Ascending aorta (tissue), 2 donors: ENCODE data around the gene PIERCE2. TPM values are rescaled to one million over a fixed set of nuclear protein-coding genes. Genes with fewer than 3 reads are reported as not detected.

Experiments
- DNase-seq, 2 donors: peaks; one replicate each; pipeline ENCODE4 v3.0.0-alpha.2; 2019; ENCODE audit warnings: low spot score in 2 of 2
- H3K27ac ChIP-seq, 2 donors: fragments of 200-600 bp; sonication (generic); one replicate each; pipeline ENCODE4 v1.5.1; 2016 to 2017; ENCODE audit warnings: mild to moderate bottlenecking in 1 of 2
- H3K27me3 ChIP-seq: fragments of 200-600 bp; sonication (generic); one replicate; pipeline ENCODE4 v1.5.1; 2017
- H3K36me3 ChIP-seq, 2 donors: fragments of 200-600 bp; sonication (generic); one replicate each; pipeline ENCODE4 v1.5.1; 2016
- H3K4me1 ChIP-seq, 2 donors: fragments of 200-600 bp; sonication (generic); one replicate each; pipeline ENCODE4 v1.5.1; 2016 to 2017; ENCODE audit warnings: mild to moderate bottlenecking in 1 of 2
- H3K4me3 ChIP-seq, 2 donors: fragments of 200-600 bp; sonication (generic); one replicate each; pipeline ENCODE4 v1.5.1; 2016 to 2017; ENCODE audit warnings: mild to moderate bottlenecking in 1 of 2
- H3K9me3 ChIP-seq, 2 donors: fragments of 200-600 bp; sonication (generic); one replicate each; pipeline ENCODE4 v1.5.1; 2016
- intact Hi-C: fragments of 100-400 bp; cut with DNase I; formaldehyde crosslinking; loops from one replicate; pipeline ENCODE4 v1.15.1; 2023
- total RNA-seq: library from RNA; depleted of rRNA; stranded (reverse); fragments of >200 nt; gene quantifications from one replicate; pipeline ENCODE4 v1.1.0, GENCODE V29; 2016
- TF ChIP-seq, protein P1 (sequence below), 3 experiments: fragments of 200-600 bp in 2 of 3; fragments of 450-650 bp in 1 of 3; sonication (generic) in 2 of 3; IDR thresholded peaks; one replicate each; pipeline ENCODE4 v1.5.1; 2016 to 2019; ENCODE audit warnings: antibody characterized with exemption in 3 of 3, mild to moderate bottlenecking in 1 of 3, moderate library complexity in 1 of 3

Gene PIERCE2
- total RNA-seq, 1 donor from 2014 or later = not detected

DNA sequence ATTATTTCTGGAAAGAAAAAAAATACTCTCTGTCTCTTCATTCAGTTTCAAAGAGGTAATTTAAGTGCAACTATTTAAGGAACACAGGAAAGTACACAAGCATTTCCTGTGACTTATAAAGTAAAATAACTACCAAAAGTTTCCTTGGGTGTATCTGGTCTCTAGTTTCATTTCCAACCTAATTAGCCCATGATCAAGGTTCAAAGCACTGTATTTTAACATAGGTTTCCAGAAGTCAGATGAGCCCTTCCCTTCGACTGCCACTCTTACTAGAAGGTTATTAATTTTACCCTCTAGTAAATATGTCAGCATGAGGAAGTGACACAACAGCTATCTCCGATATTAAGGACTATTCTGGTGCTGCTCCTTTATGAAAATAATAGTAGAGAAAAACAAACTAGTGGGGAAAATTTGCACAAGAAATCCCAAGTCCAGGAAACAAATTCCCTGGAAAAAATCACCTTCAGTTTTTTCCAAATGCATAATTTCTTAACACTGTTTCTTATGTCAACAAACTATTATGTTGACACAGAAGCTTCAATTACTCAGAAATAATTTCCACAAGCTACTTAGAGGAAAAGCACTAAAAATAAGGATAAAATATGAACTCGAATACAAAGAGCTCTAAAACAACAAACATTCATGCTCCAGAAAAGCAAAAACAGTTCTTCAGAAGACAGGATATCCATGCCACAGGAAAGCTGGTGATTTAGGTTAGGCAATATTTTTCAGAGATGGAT lies 35.4 kb upstream of the PIERCE2 start:
- intact Hi-C loops = no loop called here
- Histone ChIP-seq H3K27me3 (no peaks in the 10 kb centered on the region), H3K9me3 (no peaks in the 10 kb centered on the region), H3K27ac (peak overlapping the region; percentile 14 to 51), H3K36me3 (peaks cover 37 to 54% of the 10 kb centered on the region in 2 donors), H3K4me3 (no peak overlapping the region), H3K4me1 (peaks cover 0 to 5% of the 10 kb centered on the region in 2 donors)
- TF ChIP-seq, protein P1, sequence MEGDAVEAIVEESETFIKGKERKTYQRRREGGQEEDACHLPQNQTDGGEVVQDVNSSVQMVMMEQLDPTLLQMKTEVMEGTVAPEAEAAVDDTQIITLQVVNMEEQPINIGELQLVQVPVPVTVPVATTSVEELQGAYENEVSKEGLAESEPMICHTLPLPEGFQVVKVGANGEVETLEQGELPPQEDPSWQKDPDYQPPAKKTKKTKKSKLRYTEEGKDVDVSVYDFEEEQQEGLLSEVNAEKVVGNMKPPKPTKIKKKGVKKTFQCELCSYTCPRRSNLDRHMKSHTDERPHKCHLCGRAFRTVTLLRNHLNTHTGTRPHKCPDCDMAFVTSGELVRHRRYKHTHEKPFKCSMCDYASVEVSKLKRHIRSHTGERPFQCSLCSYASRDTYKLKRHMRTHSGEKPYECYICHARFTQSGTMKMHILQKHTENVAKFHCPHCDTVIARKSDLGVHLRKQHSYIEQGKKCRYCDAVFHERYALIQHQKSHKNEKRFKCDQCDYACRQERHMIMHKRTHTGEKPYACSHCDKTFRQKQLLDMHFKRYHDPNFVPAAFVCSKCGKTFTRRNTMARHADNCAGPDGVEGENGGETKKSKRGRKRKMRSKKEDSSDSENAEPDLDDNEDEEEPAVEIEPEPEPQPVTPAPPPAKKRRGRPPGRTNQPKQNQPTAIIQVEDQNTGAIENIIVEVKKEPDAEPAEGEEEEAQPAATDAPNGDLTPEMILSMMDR (IDR thresholded peaks at IDR 0.05) = no peak
- no peak for DNase-seq

DNA sequence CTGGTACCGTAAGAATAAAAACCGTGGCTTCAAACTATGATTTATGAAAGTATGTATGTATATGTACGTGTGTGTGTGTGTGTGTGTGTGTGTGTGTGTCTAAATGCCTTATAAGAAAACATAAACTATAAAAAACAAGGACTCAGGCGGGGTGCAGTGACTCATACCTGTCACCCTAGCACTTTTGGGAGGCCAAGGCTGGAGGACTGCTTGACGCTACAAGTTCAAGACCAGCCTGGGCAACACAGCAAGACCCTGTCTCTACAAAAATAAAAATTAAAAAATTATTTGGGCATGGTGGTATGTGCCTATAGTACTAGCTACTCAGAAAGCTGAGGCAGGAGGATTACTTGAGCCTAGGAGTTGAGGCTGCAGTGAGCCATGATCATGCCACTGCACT lies 29.2 kb upstream of the PIERCE2 start:
- Histone ChIP-seq H3K4me3 (no peak overlapping the region), H3K27me3 (no peaks in the 10 kb centered on the region), H3K36me3 (peaks cover 36 to 75% of the 10 kb centered on the region in 2 donors), H3K4me1 (no peaks in the 10 kb centered on the region), H3K9me3 (no peaks in the 10 kb centered on the region), H3K27ac (no peak overlapping the region)
- TF ChIP-seq, protein P1 (IDR thresholded peaks at IDR 0.05) = no peak
- intact Hi-C loops = no loop called here
- DNase-seq = no peak

DNA sequence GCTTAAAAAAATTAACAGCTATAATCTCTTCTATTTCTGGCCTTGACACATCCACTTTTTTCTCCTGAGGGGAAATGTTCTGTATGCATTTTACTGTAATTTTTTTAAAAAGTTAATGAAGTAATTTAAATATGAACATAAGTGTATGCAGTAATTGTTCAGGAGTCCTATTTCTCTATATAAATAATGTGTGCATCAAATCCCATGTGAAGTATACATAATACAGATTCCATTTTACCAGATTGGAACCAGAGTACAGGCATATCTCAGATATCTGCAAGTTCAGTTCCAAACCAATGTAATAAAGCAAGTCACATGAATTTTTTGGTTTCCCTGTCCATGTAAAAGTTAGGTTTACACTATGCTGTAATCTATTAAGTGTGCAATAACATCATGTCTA lies 26.7 kb upstream of the PIERCE2 start:
- H3K4me1 ChIP-seq = no peaks in the 10 kb centered on the region
- no peak overlapping the region for H3K27ac ChIP-seq
- no peak for DNase-seq
- intact Hi-C loops = no loop called here
- H3K9me3 ChIP-seq = no peaks in the 10 kb centered on the region
- TF ChIP-seq, protein P1 (IDR thresholded peaks at IDR 0.05) = no peak
- no peaks in the 10 kb centered on the region for H3K27me3 ChIP-seq
- H3K36me3 ChIP-seq = peaks cover 29 to 81% of the 10 kb centered on the region in 2 donors
- no peak overlapping the region for H3K4me3 ChIP-seq

DNA sequence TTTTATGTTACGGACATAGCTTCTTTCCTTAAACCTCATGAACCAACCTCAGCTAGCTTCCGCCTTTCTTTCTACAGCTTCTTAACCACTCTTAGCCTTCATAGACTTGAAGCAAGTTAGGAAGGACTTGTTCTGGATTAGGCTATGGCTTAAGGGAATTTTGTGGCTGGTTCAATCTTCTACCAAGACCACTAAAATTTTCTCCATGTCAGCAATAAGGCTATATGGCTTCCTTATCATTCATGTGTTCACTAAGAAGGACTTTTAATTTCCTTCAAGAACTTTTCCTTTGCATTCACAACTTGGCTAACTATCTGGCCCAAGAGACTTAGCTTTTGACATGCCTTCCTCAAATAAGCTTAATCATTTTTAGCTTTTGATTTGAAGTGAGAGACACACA lies 24.6 kb upstream of the PIERCE2 start:
- intact Hi-C loops = no loop called here
- Histone ChIP-seq H3K4me1 (no peaks in the 10 kb centered on the region), H3K9me3 (no peaks in the 10 kb centered on the region), H3K36me3 (peaks cover 32 to 79% of the 10 kb centered on the region in 2 donors), H3K27ac (no peak overlapping the region), H3K27me3 (no peaks in the 10 kb centered on the region), H3K4me3 (no peak overlapping the region)
- TF ChIP-seq, protein P1 (IDR thresholded peaks at IDR 0.05) = no peak
- no peak for DNase-seq

DNA sequence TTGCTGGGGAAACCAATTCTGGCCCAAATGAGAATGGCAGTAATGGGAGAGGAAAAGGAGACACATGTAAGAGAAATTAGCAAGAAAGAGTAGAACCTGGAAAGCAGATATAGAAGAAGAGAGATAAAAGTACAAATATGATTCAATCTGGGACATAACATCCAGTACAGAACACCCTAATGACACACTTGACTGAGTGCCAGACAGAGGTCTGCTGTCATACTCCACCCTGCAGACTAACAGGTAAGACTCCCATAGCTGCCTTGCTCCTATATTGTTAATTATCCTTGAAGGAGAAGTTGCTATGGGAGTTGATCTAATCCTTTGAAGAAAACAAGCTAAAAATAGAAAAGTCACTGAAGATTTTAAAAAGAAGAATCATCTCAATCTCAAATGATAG lies 21.3 kb upstream of the PIERCE2 start:
- Histone ChIP-seq H3K9me3 (no peaks in the 10 kb centered on the region), H3K4me3 (no peak overlapping the region), H3K36me3 (peaks cover 23 to 55% of the 10 kb centered on the region in 2 donors), H3K27me3 (no peaks in the 10 kb centered on the region), H3K27ac (no peak overlapping the region), H3K4me1 (no peaks in the 10 kb centered on the region)
- TF ChIP-seq, protein P1 (IDR thresholded peaks at IDR 0.05) = no peak
- DNase-seq = no peak
- intact Hi-C loops = no loop called here
